H9 (cell line): ENCODE results near the gene KPNA2. TPM values are rescaled to one million over a fixed set of nuclear protein-coding genes. Genes with fewer than 3 reads are reported as not detected.

Experiments used
- DNase-seq: peaks from one replicate; pipeline ENCODE4 v3.0.0-alpha.2; 2017
- H2AFZ ChIP-seq: one replicate; pipeline ENCODE4 v1.6.1; 2013; ENCODE audit warnings: mild to moderate bottlenecking, low read length, control low read depth, moderate library complexity
- H2AK5ac ChIP-seq: 2 replicates; pipeline ENCODE4 v1.6.1; 2013; ENCODE audit warnings: low read length, control low read depth, mixed read lengths; ENCODE audit not compliant: insufficient read length
- H2BK120ac ChIP-seq: one replicate; pipeline ENCODE4 v1.6.1; 2013; ENCODE audit warnings: low read depth, mild to moderate bottlenecking, low read length, control low read depth, inconsistent platforms; ENCODE audit not compliant: poor library complexity, severe bottlenecking
- H2BK12ac ChIP-seq: 2 replicates; pipeline ENCODE4 v1.6.1; 2013; ENCODE audit warnings: low read length, control low read depth, mixed read lengths, low read depth; ENCODE audit not compliant: insufficient read length
- H2BK15ac ChIP-seq: 2 replicates; pipeline ENCODE4 v1.6.1; 2013; ENCODE audit warnings: low read depth, low read length, control low read depth
- H2BK20ac ChIP-seq: one replicate; pipeline ENCODE4 v1.6.1; 2013; ENCODE audit warnings: low read depth, mild to moderate bottlenecking, low read length, control low read depth, inconsistent platforms; ENCODE audit not compliant: poor library complexity, severe bottlenecking
- H2BK5ac ChIP-seq: 2 replicates; pipeline ENCODE4 v1.6.1; 2013; ENCODE audit warnings: low read length, control low read depth, mixed read lengths; ENCODE audit not compliant: insufficient read length
- H3K14ac ChIP-seq: 2 replicates; pipeline ENCODE4 v1.6.1; 2013; ENCODE audit warnings: low read length, control low read depth; ENCODE audit not compliant: insufficient read depth
- H3K18ac ChIP-seq: 2 replicates; pipeline ENCODE4 v1.6.1; 2013; ENCODE audit warnings: low read depth, mild to moderate bottlenecking, mixed read lengths, low read length, control low read depth; ENCODE audit not compliant: insufficient read length
- H3K23ac ChIP-seq: 2 replicates; pipeline ENCODE4 v1.6.1; 2013; ENCODE audit warnings: low read length, control low read depth, mixed read lengths, low read depth; ENCODE audit not compliant: insufficient read length
- H3K23me2 ChIP-seq: 2 replicates; pipeline ENCODE4 v1.6.1; 2013; ENCODE audit warnings: low read depth, mild to moderate bottlenecking, mixed read lengths, low read length, control low read depth; ENCODE audit not compliant: insufficient read length, poor library complexity, severe bottlenecking
- H3K27ac ChIP-seq: 2 replicates; pipeline ENCODE4 v1.5.1; 2013; ENCODE audit warnings: low read length, control low read depth, mixed read lengths, low read depth; ENCODE audit not compliant: insufficient read length
- H3K27me3 ChIP-seq: 2 replicates; pipeline ENCODE4 v1.6.1; 2013; ENCODE audit warnings: low read length, control low read depth, inconsistent platforms; ENCODE audit not compliant: insufficient read depth
- H3K4ac ChIP-seq: 2 replicates; pipeline ENCODE4 v1.6.1; 2013; ENCODE audit warnings: low read depth, mild to moderate bottlenecking, control low read depth, inconsistent platforms, low read length, moderate library complexity
- H3K4me1 ChIP-seq: 2 replicates; pipeline ENCODE4 v1.6.1; 2013; ENCODE audit warnings: low read length, control low read depth, inconsistent platforms; ENCODE audit not compliant: insufficient read depth
- H3K4me2 ChIP-seq: 2 replicates; pipeline ENCODE4 v1.6.1; 2013; ENCODE audit warnings: low read length, control low read depth, mixed read lengths; ENCODE audit not compliant: insufficient read length, insufficient read depth
- H3K56ac ChIP-seq: 2 replicates; pipeline ENCODE4 v1.6.1; 2013; ENCODE audit warnings: low read depth, mild to moderate bottlenecking, mixed read lengths, low read length, control low read depth; ENCODE audit not compliant: insufficient read length
- H3K79me1 ChIP-seq: 2 replicates; pipeline ENCODE4 v1.6.1; 2013; ENCODE audit warnings: low read depth, mild to moderate bottlenecking, moderate library complexity, low read length, control low read depth, inconsistent platforms; ENCODE audit not compliant: insufficient read depth, poor library complexity, severe bottlenecking
- H3K79me2 ChIP-seq: 2 replicates; pipeline ENCODE4 v1.6.1; 2013; ENCODE audit warnings: low read length, control low read depth, inconsistent platforms; ENCODE audit not compliant: insufficient read depth
- H3K9ac ChIP-seq: 2 replicates; pipeline ENCODE4 v1.6.1; 2013; ENCODE audit warnings: low read length, control low read depth, mixed read lengths; ENCODE audit not compliant: insufficient read length; ENCODE audit errors: extremely low read depth
- H3K9me3 ChIP-seq: one replicate; pipeline ENCODE4 v1.6.1; 2013; ENCODE audit warnings: low read depth, low read length, inconsistent platforms; ENCODE audit not compliant: control insufficient read depth
- H3T11ph ChIP-seq: one replicate; pipeline ENCODE4 v1.6.1; 2013; ENCODE audit warnings: mild to moderate bottlenecking, low read length, control low read depth, inconsistent platforms
- H4K20me1 ChIP-seq: one replicate; pipeline ENCODE4 v1.6.1; 2013; ENCODE audit not compliant: control insufficient read depth, insufficient read length, insufficient read depth
- H4K5ac ChIP-seq: 2 replicates; pipeline ENCODE4 v1.6.1; 2013; ENCODE audit warnings: low read depth, mild to moderate bottlenecking, mixed read lengths, low read length, control low read depth; ENCODE audit not compliant: insufficient read length
- H4K8ac ChIP-seq: replicated peaks from 2 replicates; pipeline ENCODE4 v1.6.1; 2013; ENCODE audit warnings: low read length, control low read depth, mixed read lengths, low read depth; ENCODE audit not compliant: insufficient read length
- H4K91ac ChIP-seq: 2 replicates; pipeline ENCODE4 v1.6.1; 2013; ENCODE audit warnings: low read depth, mild to moderate bottlenecking, moderate library complexity, mixed read lengths, low read length, control low read depth; ENCODE audit not compliant: insufficient read length
- H3K27ac Mint-ChIP-seq, 3 experiments: 2 replicates in 2 of 3; 3 replicates in 1 of 3; pipeline ENCODE4 v1.8.0; 2020 to 2021; ENCODE audit warnings: mixed read lengths in 3 of 3, mild to moderate bottlenecking in 1 of 3, moderate library complexity in 1 of 3
- H3K27me3 Mint-ChIP-seq: 2 replicates; pipeline ENCODE4 v1.8.0; 2021; ENCODE audit warnings: low read depth, mild to moderate bottlenecking, moderate library complexity, mixed read lengths
- H3K36me3 Mint-ChIP-seq, 3 experiments: 2 replicates in 2 of 3; 3 replicates in 1 of 3; pipeline ENCODE4 v1.8.0; 2020 to 2021; ENCODE audit warnings: low read depth in 3 of 3, mixed read lengths in 3 of 3; ENCODE audit not compliant: insufficient read depth in 1 of 3
- H3K4me1 Mint-ChIP-seq, 2 experiments: 2 replicates each; pipeline ENCODE4 v1.8.0; 2020; ENCODE audit warnings: mixed read lengths in 2 of 2
- H3K4me3 Mint-ChIP-seq, 2 experiments: 2 replicates in 1 of 2; 3 replicates in 1 of 2; pipeline ENCODE4 v1.8.0; 2020 to 2021; ENCODE audit warnings: mild to moderate bottlenecking in 2 of 2, mixed read lengths in 2 of 2, moderate library complexity in 1 of 2
- H3K9me3 Mint-ChIP-seq, 2 experiments: 2 replicates in 1 of 2; 3 replicates in 1 of 2; pipeline ENCODE4 v1.8.0; 2020; ENCODE audit warnings: mild to moderate bottlenecking in 2 of 2, mixed read lengths in 2 of 2, moderate library complexity in 1 of 2
- WGBS: extraction: QIAGEN DNeasy Blood & Tissue Kit; methylation state at CpG from one replicate; pipeline ENCODE4 v1.1.7; 2013; ENCODE audit warnings: missing lambda C conversion rate, low lambda C conversion rate, mixed read lengths; ENCODE audit not compliant: insufficient read length; ENCODE audit errors: extremely low coverage; 5-methylcytosine and 5-hydroxymethylcytosine counted together
- long read RNA-seq: library from polyadenylated mRNA; unstranded; transcript quantifications from one replicate; pipeline ENCODE4 v2.0.0, GENCODE V29; 2020
- total RNA-seq: library from RNA; stranded (reverse); gene quantifications from 2 replicates; pipeline ENCODE4 v1.2.1, GENCODE V29; 2021
- TF ChIP-seq, protein P1 (sequence below): fragments of 200-600 bp; sonication (generic); conservative IDR thresholded peaks from 3 replicates; pipeline ENCODE4 v1.8.0; 2021; ENCODE audit warnings: antibody characterized with exemption, mild to moderate bottlenecking

The KPNA2 gene
- 432 and 437 TPM in 2 replicates for total RNA-seq
- long read RNA-seq, transcript KPNA2-201 (11 exons, 2,181 nt) = major isoform, 3,792 of 3,951 reads
- long read RNA-seq, partial matches to known transcripts = 104 of 3,951 reads
- long read RNA-seq, other reads (novel, unspliced or antisense) = 54 of 3,951 reads

DNA sequence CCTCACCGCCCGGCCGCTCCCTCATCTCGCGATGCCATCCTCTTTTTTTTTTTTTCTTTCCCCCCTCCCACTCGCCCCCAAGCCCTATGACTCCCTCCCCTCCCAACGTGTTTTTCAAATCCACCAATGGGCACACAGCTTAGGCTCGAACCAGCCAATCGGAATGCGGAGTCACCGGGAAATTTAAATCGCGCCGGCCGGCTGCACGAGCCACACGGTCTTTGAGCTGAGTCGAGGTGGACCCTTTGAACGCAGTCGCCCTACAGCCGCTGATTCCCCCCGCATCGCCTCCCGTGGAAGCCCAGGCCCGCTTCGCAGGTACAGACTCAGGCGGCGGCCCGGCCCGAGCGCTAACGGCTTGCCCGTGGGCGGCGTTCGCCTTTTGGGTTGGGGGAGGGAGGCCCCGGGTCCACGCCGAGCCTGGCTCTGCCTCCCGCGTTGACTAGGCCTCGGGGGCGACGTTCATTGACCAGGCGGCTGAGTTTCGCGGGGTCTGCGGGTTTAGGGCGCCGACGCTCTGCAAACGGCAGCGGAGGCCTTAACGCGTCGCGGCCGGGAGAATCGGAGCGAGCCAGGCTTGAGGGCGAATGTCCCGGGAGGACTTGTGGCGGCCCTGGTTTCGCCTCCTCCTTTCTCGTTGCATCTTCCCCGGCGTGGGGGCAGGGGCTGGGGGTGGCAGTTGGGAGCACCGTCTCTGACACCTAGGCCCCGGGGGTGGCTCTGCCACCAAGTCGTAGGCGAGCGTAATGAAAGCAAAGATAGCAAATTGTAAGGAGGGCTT lies at the start of gene KPNA2:
KPNA2 (plus strand) TSS at position 213 of the 781 bp plus-strand sequence. CDS start 1,398 bp downstream, outside the sequence.
- Histone ChIP-seq H2BK120ac (peak within 1 kb of the TSS; percentile 3), H3K4me2 (peak within 1 kb of the TSS; percentile 89), H2BK12ac (no peak within 1 kb of the TSS), H3K79me2 (peaks cover 18% of the 10 kb centered on the region), H4K8ac (no peak within 1 kb of the TSS), H4K91ac (no peak within 1 kb of the TSS), H2BK15ac (no peak within 1 kb of the TSS), H4K5ac (no peak within 1 kb of the TSS), H3K4me1 (no peaks in the 10 kb centered on the region), H3K56ac (no peak within 1 kb of the TSS), H3K27me3 (no peaks in the 10 kb centered on the region), H3T11ph (no peak within 1 kb of the TSS), H4K20me1 (no peaks in the 10 kb centered on the region), H2BK5ac (no peak within 1 kb of the TSS), H3K27ac (peak within 1 kb of the TSS; percentile 89), H3K79me1 (no peaks in the 10 kb centered on the region), H2AK5ac (no peak within 1 kb of the TSS), H3K18ac (peak within 1 kb of the TSS; percentile 98), H3K23me2 (no peaks in the 10 kb centered on the region), H2AFZ (no peak within 1 kb of the TSS), H2BK20ac (no peak within 1 kb of the TSS), H3K9me3 (no peaks in the 10 kb centered on the region), H3K14ac (peak within 1 kb of the TSS; percentile 73), H3K23ac (no peak within 1 kb of the TSS), H3K9ac (peak within 1 kb of the TSS; percentile 72), H3K4ac (0 out of 2 replicates have a peak within 1 kb of the TSS, but pooled peaks have one; percentile 25)
- peaks cover 41 to 49% (median 46%) of the 10 kb centered on the region in 3 experiments for H3K36me3 Mint-ChIP-seq
- peaks cover 31 to 42% of the 10 kb centered on the region in 2 experiments for H3K4me1 Mint-ChIP-seq
- H3K27ac Mint-ChIP-seq = peak within 1 kb of the TSS; percentile 92 to 99 (median 97)
- no peaks in the 10 kb centered on the region for H3K27me3 Mint-ChIP-seq
- peaks cover 0 to 3% of the 10 kb centered on the region in 2 experiments; a peak in 1 of 5 replicates for H3K9me3 Mint-ChIP-seq
- H3K4me3 Mint-ChIP-seq = peak within 1 kb of the TSS; percentile 97 to 99
- no CpG with 5 or more reads among the region's 72 CpGs for WGBS
- DNase-seq = peak; percentile 98
- TF ChIP-seq, protein P1, sequence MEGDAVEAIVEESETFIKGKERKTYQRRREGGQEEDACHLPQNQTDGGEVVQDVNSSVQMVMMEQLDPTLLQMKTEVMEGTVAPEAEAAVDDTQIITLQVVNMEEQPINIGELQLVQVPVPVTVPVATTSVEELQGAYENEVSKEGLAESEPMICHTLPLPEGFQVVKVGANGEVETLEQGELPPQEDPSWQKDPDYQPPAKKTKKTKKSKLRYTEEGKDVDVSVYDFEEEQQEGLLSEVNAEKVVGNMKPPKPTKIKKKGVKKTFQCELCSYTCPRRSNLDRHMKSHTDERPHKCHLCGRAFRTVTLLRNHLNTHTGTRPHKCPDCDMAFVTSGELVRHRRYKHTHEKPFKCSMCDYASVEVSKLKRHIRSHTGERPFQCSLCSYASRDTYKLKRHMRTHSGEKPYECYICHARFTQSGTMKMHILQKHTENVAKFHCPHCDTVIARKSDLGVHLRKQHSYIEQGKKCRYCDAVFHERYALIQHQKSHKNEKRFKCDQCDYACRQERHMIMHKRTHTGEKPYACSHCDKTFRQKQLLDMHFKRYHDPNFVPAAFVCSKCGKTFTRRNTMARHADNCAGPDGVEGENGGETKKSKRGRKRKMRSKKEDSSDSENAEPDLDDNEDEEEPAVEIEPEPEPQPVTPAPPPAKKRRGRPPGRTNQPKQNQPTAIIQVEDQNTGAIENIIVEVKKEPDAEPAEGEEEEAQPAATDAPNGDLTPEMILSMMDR = no peak
